GM11168 (cell line): ENCODE data around the gene SPINK4.

ENCODE experiments used
- in situ Hi-C: fragments of 300-500 bp; cut with MboI; formaldehyde crosslinking; loops from one replicate; pipeline ENCODE4 v1.12.0; 2022; ENCODE audit warnings: low sequenced_read_pairs; ENCODE audit not compliant: unreplicated experiment

Gene SPINK4

DNA sequence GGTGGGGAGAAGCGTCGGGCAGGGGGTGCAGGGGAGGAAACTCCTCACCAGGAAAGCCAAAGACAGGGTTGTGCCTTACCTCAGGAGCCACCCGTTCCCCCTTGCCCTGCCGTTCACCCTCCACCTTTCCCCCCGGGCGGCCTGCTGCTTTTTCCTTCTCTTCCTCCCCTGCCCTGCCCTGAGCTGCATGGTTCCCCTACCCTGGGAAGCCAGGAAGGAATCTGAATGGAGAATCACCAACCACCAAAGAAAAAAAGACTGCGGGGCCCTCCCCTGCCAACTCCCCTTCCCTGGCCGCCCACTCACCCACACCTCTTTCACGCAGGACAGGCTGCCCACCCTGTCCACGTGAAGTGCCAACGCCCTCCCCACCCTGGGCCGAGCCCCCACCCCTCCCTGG, 49.5 kb downstream of the SPINK4 start:
- in situ Hi-C loops = no loop called here

GRCh38 chr9:33289936-33290246, 49.9 kb downstream of the SPINK4 start:
- in situ Hi-C loops = no loop called here

DNA sequence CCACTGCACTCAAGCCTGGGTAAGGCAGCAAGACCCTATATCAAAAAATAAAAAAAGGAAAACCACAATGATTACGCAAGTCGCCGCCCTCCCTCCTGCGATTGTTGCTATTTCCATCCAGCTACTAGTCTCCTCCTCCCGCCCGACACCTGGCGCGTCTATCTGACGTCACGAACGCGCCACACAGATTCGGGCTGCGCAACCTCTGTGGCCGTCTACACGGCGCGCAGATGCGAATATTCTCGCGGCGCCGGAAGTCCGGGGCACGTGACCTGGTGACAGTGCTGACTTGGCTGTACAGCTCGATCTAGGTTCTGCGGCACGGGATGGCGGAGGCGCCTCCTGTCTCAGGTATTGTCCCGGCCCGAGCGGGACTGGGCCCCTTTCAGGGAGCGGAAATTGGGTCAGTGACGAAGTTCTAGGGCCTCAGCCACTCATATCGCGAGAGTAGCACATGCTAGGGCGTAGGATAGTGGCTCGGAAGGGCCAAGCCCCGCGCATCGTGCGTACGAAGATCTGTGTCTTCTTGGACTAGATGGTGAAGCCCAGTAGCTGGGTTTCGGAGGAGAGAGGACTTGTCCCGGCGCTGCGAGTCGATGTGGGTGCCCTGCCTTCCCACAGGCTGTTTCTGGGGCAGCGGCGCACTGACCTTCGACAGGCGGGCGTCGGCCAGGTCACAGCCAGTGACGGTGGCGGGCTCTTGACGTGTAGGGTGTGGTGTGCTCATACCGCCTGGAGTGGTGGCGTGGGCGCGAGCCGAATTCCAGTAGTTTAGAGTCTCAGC, 50.5 kb downstream of the SPINK4 start, which contains the start of gene NFX1:
Gene NFX1 (plus strand): TSS at position 270 of the 784 bp plus-strand sequence. CDS start 57 bp downstream, at position 327.
- in situ Hi-C loops = no loop called here

DNA sequence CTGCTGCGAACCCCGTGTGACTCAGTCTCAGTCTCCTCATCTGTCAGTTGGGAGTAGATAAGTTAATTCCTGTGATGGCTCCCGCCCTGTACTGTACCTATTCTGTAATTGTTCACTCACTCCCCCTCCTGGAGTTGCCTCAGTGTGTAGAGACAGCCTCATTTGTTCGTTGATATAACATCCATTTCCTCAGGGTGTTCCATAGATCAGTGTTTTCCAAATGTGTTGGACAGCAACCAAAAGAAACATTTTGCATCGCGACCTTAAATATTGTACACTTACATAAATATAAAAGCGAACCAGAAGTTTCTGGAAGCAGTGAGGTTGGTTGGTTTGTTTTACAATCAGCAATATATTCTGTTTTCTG, 51.0 kb downstream of the SPINK4 start:
- in situ Hi-C loops = no loop called here

DNA sequence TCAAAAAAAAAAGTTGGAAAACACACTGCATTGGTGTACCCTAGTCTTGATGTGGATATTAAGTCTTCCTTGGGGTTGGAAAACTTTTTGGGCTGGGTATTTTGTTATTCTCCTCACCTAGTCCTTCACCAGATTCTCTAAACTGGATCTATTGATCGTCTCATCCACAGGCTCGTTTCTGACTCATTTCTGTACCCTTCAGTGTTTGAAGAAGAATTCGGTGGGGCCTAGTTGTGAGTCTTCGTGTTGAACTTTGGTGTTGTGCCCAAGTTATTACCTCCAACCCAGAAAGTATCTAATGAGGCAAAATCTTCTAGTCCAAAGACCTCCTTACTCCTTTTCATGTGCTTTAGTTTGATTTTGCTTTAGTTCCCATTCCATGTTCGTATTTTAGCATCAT, 51.9 kb downstream of the SPINK4 start:
- in situ Hi-C loops = no loop called here

DNA sequence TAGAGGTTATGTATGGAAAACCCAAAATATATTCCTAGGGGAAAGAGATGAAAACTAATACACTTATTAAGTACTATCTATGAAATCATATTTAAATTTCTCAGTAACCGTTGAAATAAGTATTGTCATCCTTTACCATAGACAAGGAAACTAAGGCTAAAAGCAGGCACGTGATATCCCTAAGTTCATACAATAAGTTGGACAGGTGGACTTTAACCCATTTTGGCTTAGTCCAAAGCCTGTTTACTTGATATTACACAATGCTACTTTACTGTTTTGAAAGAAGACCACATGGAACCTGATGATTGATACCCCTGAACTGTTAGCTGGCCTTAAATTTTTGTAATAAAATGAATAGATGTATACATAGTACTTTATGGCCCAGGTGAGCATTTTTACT, 53.8 kb downstream of the SPINK4 start:
- in situ Hi-C loops = no loop called here

DNA sequence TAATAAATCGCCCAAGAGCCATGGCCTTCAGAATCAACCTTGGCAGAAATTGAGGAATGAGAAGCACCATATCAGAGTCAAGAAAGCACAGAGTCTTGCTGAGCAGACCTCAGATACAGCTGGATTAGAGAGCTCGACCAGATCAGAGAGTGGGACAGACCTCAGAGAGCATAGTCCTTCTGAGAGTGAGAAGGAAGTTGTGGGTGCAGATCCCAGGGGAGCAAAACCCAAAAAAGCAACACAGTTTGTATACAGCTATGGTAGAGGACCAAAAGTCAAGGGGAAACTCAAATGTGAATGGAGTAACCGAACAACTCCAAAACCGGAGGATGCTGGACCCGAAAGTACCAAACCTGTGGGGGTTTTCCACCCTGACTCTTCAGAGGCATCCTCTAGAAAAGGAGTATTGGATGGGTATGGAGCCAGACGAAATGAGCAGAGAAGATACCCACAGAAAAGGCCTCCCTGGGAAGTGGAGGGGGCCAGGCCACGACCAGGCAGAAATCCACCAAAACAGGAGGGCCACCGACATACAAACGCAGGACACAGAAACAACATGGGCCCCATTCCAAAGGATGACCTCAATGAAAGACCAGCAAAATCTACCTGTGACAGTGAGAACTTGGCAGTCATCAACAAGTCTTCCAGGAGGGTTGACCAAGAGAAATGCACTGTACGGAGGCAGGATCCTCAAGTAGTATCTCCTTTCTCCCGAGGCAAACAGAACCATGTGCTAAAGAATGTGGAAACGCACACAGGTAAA, 54.9 kb downstream of the SPINK4 start:
- in situ Hi-C loops = no loop called here

GRCh38 chr9:33295571-33295970, 55.6 kb downstream of the SPINK4 start:
- in situ Hi-C loops = no loop called here

- in situ Hi-C loops = no loop called here
Measured at GRCh38 chr9:33297432-33297831, 57.5 kb downstream of the SPINK4 start.
